Skeletal muscle cell (primary cell): ENCODE results near the gene DNTT.

Experiments
- DNase-seq: peaks from one replicate; pipeline ENCODE4 v3.0.0-alpha.2; 2010; ENCODE audit warnings: low read depth
- H3K4me3 ChIP-seq: 2 replicates; pipeline ENCODE4 v1.5.1; 2011; ENCODE audit warnings: low read depth, mild to moderate bottlenecking, control low read depth, low read length, moderate library complexity

Gene DNTT

DNA sequence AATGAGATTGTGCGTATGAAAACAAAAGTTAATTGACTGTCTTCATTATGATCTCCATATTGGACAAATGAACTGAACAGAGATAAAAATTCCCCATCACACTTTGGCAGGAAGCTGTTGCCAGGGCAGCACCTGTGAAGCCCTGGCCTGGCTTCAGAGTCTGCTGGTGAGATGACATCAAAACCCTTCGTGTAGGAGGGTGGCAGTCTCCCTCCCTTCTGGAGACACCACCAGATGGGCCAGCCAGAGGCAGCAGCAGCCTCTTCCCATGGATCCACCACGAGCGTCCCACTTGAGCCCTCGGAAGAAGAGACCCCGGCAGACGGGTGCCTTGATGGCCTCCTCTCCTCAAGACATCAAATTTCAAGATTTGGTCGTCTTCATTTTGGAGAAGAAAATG is at the start of gene DNTT:
Gene DNTT (plus strand): TSS at position 205 of the 400 bp plus-strand sequence. CDS start 64 bp downstream, at position 269.
- no peak within 1 kb of the TSS for H3K4me3 ChIP-seq
- no peak for DNase-seq

GRCh38 chr10:96254976-96255375 is 49.3 kb upstream of the DNTT start:
- H3K4me3 ChIP-seq: no peak overlapping the region
- DNase-seq: no peak

DNA sequence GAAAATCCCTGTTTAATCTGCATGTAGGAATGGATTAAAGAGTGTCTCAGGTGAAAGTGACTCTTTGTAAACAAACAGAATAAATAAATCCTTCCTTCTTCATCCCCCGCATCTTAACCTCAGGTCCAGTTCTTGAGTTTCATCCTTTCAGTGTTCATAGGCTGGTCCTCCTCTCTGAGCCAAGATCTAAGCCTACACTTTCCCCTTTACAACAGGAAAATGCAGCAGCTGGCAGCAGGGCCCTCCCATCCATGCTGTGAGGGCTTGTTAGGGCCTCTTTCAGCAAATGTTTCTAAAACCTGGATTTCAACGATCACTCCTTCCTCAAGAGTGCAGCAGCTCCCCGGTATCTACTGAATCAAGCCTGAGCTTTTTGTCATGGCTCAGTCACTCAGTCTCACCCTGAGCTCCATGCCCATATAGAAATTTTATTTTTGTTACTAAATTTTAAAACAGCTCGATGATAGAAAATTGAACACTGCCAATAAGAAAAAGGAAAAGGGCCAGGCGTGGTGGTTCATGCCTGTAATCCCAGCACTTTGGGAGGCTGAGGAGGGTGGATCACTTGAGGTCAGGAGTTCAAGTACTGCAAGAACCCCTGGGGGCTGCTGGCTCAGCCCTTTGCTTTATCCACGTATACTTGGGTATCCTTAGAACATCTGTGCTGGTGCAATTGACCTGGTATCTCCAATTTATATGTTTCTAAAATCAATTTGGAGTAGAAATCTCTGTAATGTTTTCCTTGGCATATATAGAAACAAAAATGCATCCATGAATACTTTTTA is 48.5 kb upstream of the DNTT start:
- no peak for DNase-seq
- H3K4me3 ChIP-seq: no peak overlapping the region

DNA sequence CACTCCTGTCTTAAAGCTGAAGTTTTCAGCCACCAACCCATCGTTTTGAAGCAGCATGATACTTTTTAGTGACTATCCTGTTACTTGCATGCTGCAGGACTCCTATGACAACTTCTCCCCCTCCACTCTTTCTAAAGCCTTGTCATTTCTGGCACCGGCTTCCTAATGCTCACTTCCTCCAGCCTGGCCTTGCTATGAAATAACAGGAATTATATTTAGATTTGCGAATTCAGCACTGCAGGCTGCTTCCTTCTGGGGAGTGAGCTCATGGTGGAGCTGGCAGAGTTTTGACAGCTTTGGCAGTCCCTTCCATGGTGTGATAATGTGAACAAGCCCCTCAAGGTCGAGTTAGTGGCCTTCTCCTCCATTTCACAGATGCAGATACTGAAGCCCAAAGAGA is 46.3 kb upstream of the DNTT start:
- no peak for DNase-seq
- no peak overlapping the region for H3K4me3 ChIP-seq

GRCh38 chr10:96259150-96259549 is 45.1 kb upstream of the DNTT start:
- DNase-seq: no peak
- no peak overlapping the region for H3K4me3 ChIP-seq

- DNase-seq: no peak
- no peak overlapping the region for H3K4me3 ChIP-seq
These were observed 44.2 kb upstream of the DNTT start for GRCh38 chr10:96260014-96260413.

DNA sequence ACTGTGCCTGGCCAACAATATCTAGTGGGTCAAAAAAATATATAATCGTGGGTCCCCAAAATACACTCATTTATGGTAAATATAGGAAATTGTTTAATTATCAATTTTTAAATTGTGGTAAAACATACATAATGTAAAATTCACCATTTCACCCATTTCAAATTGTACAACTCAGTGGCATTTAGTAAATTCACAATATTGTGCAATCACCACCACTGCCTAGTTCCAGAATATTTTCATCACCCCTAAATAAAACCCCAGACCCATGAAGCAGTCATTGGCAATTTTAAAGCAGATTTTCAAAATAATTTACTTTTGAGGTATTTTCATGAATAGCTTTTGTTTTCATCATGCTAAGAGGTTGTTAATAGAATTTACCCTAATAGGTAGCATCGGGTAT is 43.1 kb upstream of the DNTT start:
- no peak for DNase-seq
- no peak overlapping the region for H3K4me3 ChIP-seq

- no peak for DNase-seq
These were observed 42.3 kb upstream of the DNTT start for GRCh38 chr10:96261930-96262329.

GRCh38 chr10:96263176-96263575 is 41.1 kb upstream of the DNTT start:
- no peak overlapping the region for H3K4me3 ChIP-seq
- DNase-seq: no peak

More at GRCh38 chr10:96261930-96262329, 42.3 kb upstream of the DNTT start:
- no peak overlapping the region for H3K4me3 ChIP-seq

DNA sequence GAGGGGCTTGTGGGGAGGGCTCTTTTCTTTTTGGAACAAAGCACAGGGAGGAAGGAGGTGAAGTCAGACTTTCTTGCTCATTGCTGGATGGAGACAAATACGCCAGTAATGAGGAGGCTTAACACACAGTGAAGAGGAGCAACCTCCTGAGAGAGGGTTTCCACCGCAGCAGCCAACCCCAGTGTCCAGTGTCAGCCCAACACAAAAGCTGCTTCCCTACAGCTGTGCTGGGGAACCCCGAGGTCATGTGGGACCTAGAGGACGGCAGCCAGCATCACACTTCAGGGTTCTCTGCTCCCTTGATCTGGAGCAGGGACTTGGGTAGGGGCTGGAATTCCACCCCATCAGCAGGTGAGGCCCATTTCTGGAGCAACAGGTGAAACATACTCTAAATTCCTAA is 40.6 kb upstream of the DNTT start:
- DNase-seq: no peak
- no peak overlapping the region for H3K4me3 ChIP-seq

- H3K4me3 ChIP-seq: no peak overlapping the region
- no peak for DNase-seq
These were observed 39.3 kb upstream of the DNTT start for GRCh38 chr10:96264938-96265337.

GRCh38 chr10:96266118-96266770 is 38.0 kb upstream of the DNTT start:
- DNase-seq: no peak
- no peak overlapping the region for H3K4me3 ChIP-seq

GRCh38 chr10:96267234-96267705 is 37.0 kb upstream of the DNTT start:
- no peak overlapping the region for H3K4me3 ChIP-seq
- no peak for DNase-seq

DNA sequence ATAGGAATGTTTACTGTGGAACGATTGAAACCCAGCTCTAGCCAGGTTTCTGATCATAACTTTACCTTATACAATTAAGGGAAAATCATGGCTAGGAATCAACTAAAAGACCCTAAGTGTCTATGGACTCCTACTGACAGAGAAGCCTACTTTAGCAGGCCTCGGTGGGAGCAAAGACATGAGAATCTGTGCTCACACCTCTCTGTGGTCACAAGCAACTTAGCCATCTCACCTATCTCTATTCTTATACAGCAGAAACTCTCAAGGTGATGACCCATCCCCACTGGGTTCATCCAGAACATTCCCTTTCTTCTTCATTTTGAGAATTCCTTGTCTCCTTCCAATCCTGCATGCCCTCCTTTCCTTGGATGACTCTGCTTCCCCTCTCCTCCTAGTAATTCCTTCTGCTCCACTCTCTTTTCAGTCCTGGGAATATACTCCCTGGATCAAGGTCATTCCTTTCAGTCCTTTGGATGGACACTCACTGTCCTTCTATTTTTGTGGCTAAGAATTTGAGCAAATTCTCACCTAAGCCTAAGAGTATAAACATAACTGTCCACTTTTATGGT is 35.8 kb upstream of the DNTT start:
- DNase-seq: no peak
- no peak overlapping the region for H3K4me3 ChIP-seq

DNA sequence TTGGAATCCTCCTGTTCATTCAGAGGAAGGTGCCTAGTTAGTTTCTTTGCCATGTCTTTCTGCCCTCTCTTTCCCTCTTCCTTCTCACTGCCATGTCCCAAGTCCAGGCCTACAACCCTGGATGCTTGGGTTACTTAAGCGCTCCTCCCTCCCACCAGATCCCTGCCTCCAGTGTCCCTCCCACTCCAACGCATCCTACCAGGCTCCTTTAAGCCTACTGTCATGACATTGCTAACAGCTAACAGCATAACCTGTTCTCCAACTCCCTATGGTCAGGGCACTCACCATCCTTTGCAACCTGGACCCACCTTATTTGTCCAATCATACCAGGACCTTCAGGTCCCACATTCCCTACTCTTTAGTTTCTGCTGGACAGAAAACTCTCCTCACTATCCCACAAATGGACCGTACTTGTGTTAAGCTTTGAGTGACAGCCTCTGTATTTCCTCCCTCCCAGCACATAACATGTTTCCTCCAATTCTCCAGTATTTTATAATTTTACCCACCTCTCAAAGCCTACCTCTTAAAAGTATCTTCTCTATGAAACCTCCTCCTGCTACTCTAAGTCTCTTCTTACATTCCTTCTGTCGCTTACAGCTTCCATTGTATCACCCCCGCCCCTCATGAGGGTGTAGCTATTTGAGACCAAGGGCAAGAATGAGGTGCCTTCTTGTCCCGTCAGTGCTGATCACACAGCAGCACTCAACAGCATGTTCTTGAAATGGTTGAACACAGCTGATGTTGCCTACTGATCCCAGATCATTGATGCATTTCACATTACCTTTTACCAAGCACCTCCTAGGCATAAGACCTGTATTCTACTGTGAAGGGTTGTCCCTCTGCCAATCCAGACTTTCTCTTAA is 34.6 kb upstream of the DNTT start:
- H3K4me3 ChIP-seq: no peak overlapping the region
- no peak for DNase-seq

GRCh38 chr10:96270571-96270970 is 33.7 kb upstream of the DNTT start:
- no peak overlapping the region for H3K4me3 ChIP-seq
- no peak for DNase-seq

DNA sequence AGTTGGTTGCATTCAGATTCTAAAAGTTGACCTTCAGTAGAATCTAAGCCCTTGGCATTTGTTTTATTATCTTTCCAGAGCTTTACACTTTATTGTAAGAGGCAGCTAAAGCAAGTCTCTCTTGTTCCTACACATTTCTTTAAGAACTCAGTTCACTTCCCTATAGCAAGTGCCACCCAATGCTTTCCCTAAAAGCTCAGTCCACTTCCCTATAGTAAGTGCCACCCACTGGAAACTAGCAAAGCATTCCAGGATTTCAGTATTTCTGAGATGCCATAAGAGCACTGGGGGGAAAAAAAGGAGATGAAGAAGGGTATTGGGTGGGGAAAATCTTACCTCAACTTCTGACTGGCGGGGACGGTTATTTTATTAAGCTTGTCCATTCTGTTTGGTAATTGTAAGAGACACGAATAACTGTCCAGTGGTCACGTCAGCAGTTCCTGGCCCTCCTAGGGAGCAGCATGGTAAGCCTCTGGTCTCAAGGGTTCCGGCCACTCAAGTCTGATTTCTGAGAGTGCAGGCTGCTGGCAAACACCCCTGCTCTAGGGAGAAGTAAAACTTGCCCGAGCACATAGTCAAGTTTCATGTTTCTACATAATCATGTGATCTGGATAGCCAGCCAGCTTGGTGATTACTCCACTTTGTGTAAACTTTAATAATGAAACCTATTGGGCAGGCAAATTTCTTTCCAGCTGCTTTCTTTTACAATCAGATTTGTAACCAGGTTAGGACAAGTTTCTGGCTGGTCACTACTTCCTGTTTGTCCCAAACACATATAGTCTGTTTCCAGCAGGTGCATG is 33.0 kb upstream of the DNTT start, which contains the start of gene BLNK:
Gene BLNK (minus strand): TSS at position 554 of the 800 bp plus-strand sequence. CDS start 171 bp downstream, at position 383.
- DNase-seq: no peak
- H3K4me3 ChIP-seq: no peak within 1 kb of the TSS

DNA sequence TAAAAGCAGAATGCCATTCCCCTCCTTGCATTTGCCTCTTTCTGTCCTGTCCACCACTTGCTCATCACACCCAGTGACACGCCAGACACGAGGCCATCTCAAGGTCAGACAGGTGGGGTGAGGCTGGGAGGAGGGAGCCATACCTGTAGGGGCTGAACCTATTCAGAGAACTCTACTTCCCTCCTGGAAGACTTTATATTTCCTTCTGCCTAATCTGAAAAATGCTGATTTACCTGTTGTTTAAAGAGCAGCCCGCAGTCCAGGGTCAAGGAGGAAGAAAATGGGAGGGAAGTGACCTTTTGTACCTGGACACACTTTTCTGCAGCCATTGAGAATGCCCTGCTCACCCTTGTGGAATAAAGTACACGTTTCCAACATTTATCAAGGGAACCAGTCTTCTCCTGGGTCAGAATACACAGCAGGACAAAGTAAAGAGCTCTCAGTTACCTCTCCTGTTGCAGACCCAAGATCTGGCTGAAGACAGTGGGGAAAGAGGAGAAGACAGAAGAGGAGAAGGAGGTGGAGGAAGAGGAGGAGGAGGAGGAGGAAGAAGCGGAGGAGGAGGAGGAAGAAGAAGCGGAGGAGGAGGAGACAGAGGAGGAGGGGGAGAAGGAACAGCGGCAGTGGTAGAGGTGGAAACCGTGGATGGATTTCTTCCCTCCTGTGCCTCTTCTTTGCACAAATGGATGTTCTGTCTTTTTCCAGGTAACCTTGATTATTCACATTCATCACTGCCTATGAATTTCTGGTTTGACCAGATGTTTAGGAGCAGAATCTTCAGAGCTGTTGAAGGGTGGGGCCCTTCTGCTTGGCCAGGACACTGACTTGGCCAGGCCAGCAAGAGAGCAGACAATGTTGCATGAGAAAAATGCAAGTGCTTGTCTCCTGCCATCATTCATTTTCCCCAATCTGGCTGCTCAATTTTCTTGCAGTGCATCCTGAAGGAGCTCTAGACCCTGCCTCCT is 31.6 kb upstream of the DNTT start:
- no peak overlapping the region for H3K4me3 ChIP-seq
- no peak for DNase-seq
